Measurements from ENCODE around the gene SMIM8. TPM values are rescaled to one million over a fixed set of nuclear protein-coding genes. Genes with fewer than 3 reads are reported as not detected.

Gene SMIM8
- total RNA-seq (10 to 100 TPM in 9 of 10 donors, 1 to 10 TPM in 1; 8.6 to 13.8 (median 10.8) TPM), polyA plus RNA-seq (10 to 100 TPM in 1 of 2 donors, 1 to 10 TPM in 1; 6.1 to 10.5 TPM)
- long read RNA-seq, donor 1, transcript SMIM8-201 (3 exons, 2,405 nt), result major isoform, 13 of 20 reads
- long read RNA-seq, donor 1, partial matches to known transcripts, result 2 of 20 reads
- long read RNA-seq, donor 1, other reads (novel, unspliced or antisense), result 4 of 20 reads
- long read RNA-seq, donor 2, transcript SMIM8-201 (3 exons, 2,405 nt), result major isoform, 15 of 20 reads
- long read RNA-seq, donor 2, partial matches to known transcripts, result 3 of 20 reads
- long read RNA-seq, donor 2, other reads (novel, unspliced or antisense), result 2 of 20 reads
- long read RNA-seq, donor 3, transcript SMIM8-201 (3 exons, 2,405 nt), result major isoform, 18 of 24 reads
- long read RNA-seq, donor 3, partial matches to known transcripts, result 0 of 24 reads
- long read RNA-seq, donor 3, other reads (novel, unspliced or antisense), result 6 of 24 reads

GRCh38 chr6:87322304-87323212 lies at the start of gene SMIM8:
Gene SMIM8, plus strand, starts transcription at chr6:87322588. Its CDS starts 14,444 bp downstream, at chr6:87337032.
- peaks cover 0 to 18% (median 0%) of the 10 kb centered on the region in 11 donors for H3K9me3 ChIP-seq
- peak; percentile 96 to 100 (median 99) for TF ChIP-seq CTCF (IDR thresholded peaks at IDR 0.05)
- H3K4me1 ChIP-seq, result peaks cover 0 to 8% (median 3%) of the 10 kb centered on the region in 9 donors
- H3K4me3 ChIP-seq, result peak within 1 kb of the TSS; percentile 63 to 98 (median 88)
- 1% methylated on average over 60 of the region's 60 CpGs for WGBS, 2 donors
- ATAC-seq (peak; percentile 99 to 100 (median 100)), DNase-seq (peak; percentile 81 to 87)
- H3K36me3 ChIP-seq, result no peaks in the 10 kb centered on the region
- peaks cover 0 to under 1% (median 0%) of the 10 kb centered on the region in 7 donors for H3K27me3 ChIP-seq
- H3K27ac ChIP-seq, result peak within 1 kb of the TSS; percentile 1 to 90 (median 84)
- intact Hi-C loops (cut with DNase I), result loop anchor here in 1 of 10 donors (5.0 kb wide), 1 partner anchor 150 kb away; the partner anchor contains the start of gene SLC35A1

GRCh38 chr6:87274660-87275274 lies 47.6 kb upstream of the SMIM8 start:
- peaks cover 0 to 13% (median 0%) of the 10 kb centered on the region in 9 donors for H3K4me1 ChIP-seq
- H3K36me3 ChIP-seq, result no peaks in the 10 kb centered on the region
- no peak for TF ChIP-seq CTCF (IDR thresholded peaks at IDR 0.05)
- WGBS, 2 donors, result 76 to 84% methylated on average over 7 of the region's 7 CpGs
- H3K27me3 ChIP-seq, result no peaks in the 10 kb centered on the region
- intact Hi-C loops (cut with DNase I), result no loop called here
- H3K9me3 ChIP-seq, result peaks cover 0 to 5% (median 0%) of the 10 kb centered on the region in 11 donors
- no peak overlapping the region for H3K27ac ChIP-seq
- peak in 4 of 8 donors; percentile 26 to 64 (median 42) for ATAC-seq
- no peak overlapping the region for H3K4me3 ChIP-seq
- DNase-seq, result no peak

- Histone ChIP-seq H3K27me3 (no peaks in the 10 kb centered on the region), H3K9me3 (peaks cover 0 to under 1% (median 0%) of the 10 kb centered on the region in 11 donors), H3K4me1 (peaks cover 0 to 13% (median 0%) of the 10 kb centered on the region in 9 donors), H3K27ac (no peak overlapping the region), H3K36me3 (no peaks in the 10 kb centered on the region), H3K4me3 (no peak overlapping the region)
- intact Hi-C loops (cut with DNase I), result no loop called here
- ATAC-seq (no peak), DNase-seq (no peak)
- WGBS, 2 donors, result 80 to 84% methylated on average over 1 of the region's 1 CpG
- TF ChIP-seq CTCF (IDR thresholded peaks at IDR 0.05), result no peak
Observed at GRCh38 chr6:87276624-87277023, 45.8 kb upstream of the SMIM8 start.

GRCh38 chr6:87277123-87277522 lies 45.3 kb upstream of the SMIM8 start:
- ATAC-seq (no peak), DNase-seq (no peak)
- no peak overlapping the region for H3K27ac ChIP-seq
- H3K9me3 ChIP-seq, result no peaks in the 10 kb centered on the region
- intact Hi-C loops (cut with DNase I), result no loop called here
- no peaks in the 10 kb centered on the region for H3K36me3 ChIP-seq
- peaks cover 0 to 13% (median 0%) of the 10 kb centered on the region in 9 donors for H3K4me1 ChIP-seq
- no peak overlapping the region for H3K4me3 ChIP-seq
- peak in 5 of 9 donors; percentile 7 to 46 (median 26) for TF ChIP-seq CTCF (IDR thresholded peaks at IDR 0.05)
- no peaks in the 10 kb centered on the region for H3K27me3 ChIP-seq

Data from heart right ventricle (tissue), 16 donors.